Suppressor macrophage treated with lipopolysaccharide for 4 hours (primary cell): ENCODE results near the gene GALNT15.

Source experiments
- DNase-seq: peaks from one replicate; pipeline ENCODE4 v3.0.0-alpha.2; 2020

The GALNT15 gene

DNA sequence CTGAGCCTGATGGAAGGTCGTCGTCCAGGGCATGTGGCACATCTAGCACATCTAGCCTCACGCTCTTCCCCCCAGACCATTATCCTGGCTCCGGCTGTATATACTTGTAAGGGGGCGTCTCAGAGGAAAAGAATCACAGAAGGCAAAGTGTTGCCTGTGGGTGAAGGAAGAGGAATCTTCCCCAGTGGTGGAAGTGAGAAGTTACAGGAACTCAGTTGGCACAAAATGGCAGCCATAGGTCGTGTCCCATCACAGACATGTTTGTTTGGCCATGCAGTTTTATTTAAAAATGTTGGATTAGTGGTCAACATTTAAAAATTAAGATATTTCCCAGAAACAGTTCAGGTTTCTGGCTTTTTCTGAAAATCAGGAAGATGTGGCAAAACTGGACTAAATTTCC is 13.6 kb downstream of the GALNT15 start:
- no peak for DNase-seq

- no peak for DNase-seq
These were observed 14.7 kb downstream of the GALNT15 start for GRCh38 chr3:16189201-16189600.

- no peak for DNase-seq
These were observed 16.2 kb downstream of the GALNT15 start for GRCh38 chr3:16190704-16191103.

GRCh38 chr3:16191591-16191990 is 17.1 kb downstream of the GALNT15 start:
- no peak for DNase-seq

DNA sequence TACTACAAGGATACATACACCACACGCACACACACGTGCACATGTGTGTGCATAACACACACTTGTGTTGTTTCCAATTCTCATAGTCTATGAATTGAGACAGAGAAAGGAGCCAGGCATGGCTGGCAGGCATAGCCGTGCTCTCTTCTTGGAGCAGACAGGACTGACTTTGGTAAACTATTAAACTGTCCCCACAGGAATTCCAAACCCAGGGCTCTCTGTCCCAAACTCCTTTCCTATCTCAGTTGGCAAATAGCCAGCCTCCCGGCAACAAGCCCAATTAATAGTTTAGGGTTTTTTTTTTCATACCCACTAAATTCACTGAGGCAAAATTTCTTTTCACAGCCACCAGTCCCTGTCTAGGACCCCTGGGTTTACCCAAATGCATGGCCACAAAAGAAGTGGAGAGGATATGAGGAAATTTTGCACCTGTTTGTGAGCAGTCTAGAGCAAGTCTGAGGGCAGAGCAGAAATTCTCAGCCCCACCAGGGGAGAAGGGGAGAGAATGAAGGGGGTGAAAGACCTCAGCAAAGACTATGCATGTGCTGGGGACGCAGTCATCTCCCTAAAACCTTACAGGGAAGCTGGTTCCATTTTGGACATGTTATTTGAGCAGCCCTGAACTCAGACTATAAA is 17.8 kb downstream of the GALNT15 start:
- DNase-seq = no peak

DNA sequence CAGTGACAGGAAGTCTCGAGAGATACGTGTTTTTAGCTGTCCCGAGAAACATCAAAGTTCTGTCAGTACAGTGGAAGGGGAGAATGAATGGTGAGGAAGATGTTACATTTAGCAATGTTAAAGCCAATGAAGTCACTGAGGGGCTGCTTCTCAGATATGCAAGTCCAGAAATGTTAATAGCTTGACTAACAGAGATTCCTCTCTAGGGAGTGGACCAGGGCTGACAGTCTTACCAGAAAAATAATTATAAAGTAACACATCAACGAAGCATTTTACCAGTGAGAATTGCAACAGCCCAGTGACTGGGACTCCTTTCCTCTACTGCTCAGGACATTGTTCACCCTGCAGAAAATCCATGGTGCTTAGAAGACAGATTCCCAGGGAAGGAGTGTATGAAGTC is 23.9 kb downstream of the GALNT15 start:
- no peak for DNase-seq

GRCh38 chr3:16199769-16200168 is 25.3 kb downstream of the GALNT15 start:
- no peak for DNase-seq

- no peak for DNase-seq
These were observed 25.9 kb downstream of the GALNT15 start for GRCh38 chr3:16200411-16200810.

DNA sequence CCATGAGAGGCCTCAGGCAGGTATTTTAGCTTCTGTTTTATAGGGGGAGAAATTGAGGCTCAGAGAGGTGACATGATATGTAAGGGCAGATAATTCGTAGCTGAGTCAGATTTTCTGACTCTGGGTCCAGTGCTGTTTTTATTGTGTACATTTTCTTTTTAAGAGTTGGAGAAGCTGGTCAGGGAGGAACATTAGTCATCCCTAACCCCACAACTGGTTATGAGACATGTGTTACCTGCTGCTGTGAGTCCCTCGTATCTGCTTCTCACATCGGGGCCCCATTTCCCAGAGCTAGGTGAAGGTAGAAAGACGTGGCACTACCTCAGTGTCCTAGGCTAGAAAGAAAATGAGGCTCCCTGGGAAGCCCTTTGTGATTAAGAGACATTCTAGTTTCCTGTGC is 28.6 kb downstream of the GALNT15 start:
- no peak for DNase-seq

DNA sequence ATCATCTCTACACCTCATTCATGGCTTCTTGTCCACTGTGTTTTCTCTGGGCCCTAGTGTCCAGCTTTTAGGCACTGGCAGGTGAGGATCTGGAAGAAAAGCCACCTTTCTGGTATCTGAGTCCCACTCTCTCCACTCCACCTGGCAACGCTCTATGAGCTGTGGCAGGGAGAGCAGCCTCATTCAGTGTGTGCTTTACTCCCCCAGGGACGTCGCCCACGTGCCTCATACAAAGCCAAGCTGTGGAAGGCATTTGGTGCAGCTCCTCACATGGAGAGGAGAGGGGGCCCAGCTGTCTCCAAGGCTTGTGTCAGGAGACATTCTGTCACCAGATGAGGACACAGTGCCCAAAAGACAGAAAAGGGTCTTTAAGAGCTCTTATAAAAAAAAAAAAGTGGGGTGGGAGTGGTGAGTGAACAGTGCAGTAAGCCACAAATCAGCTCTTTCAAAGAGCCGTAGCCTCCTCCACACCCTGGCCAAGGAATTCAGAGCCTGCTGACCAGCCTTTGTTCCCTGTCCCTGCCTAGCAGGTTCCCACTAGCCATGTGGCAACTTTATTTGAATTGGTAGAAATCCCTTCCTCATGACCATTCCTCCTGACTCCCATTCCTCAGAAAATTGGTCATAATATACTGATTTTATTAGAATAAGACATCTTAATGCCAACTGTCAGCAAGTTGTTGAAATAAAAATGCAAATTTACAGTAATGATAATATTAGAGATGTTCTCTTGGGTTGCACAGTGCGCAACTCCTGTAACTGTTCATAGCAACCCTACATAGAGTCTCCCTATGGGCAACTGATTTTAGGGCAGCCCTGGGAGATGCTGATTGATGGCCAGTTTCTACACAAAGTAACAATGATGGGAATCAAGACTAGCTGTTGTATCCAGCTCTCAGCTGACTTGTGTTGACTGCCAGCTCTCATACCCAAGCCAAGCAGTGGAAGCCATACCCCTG is 29.5 kb downstream of the GALNT15 start:
- no peak for DNase-seq

GRCh38 chr3:16204751-16205150 is 30.3 kb downstream of the GALNT15 start:
- no peak for DNase-seq

DNA sequence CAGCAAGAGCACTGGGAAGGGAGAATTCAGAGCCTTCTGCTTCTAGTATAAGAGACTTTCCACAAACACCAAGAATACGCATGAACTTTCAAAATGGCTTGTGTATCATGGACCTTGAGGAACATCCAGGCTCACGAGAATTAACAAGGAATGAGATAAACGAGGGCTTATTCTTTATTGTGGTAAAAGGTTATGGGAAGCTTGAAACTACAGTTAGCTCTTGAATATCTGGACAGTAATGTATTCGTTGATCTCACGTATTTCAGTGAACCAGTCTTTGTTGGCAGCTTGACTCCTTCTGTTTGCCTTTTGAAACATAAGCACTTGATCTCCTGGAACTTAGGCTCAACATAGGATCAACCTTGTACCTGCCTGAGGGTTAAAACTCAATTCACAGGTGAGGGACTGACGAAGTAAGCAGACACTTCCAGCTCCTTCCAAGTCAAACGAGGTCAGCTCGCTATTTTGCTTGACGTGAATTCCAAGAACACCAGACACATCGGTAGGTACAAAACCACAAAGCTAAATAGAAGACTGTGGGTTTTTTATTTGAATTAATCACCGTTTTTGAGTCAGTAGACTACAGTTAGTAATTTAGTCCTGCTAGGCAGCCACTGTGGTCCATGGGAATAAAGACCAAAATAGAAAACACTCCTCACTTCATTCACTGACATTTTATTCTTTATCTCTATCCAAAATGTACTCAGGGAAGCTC is 30.8 kb downstream of the GALNT15 start:
- no peak for DNase-seq

DNA sequence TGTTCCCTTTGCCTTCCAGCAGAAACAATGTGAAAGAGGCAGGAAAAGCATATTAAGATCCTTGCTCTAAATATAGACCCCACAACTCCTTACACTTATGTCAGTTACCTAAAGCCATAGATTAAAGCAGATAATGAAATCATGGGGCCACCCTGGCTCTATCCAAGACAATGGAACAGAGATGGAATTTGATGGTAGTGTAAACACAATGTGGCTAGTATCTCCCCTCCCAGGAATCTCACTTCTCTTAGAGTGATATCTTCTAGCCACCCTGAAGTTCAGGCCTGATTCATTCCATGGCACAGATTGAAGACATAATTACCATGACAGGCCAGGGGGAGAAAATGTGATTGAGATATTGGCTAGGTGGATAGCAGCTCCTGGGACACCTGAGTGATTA is 32.6 kb downstream of the GALNT15 start:
- DNase-seq = no peak

GRCh38 chr3:16211176-16211904 is 36.9 kb downstream of the GALNT15 start:
- DNase-seq = no peak

- no peak for DNase-seq
These were observed 39.9 kb downstream of the GALNT15 start for GRCh38 chr3:16214366-16214765.

DNA sequence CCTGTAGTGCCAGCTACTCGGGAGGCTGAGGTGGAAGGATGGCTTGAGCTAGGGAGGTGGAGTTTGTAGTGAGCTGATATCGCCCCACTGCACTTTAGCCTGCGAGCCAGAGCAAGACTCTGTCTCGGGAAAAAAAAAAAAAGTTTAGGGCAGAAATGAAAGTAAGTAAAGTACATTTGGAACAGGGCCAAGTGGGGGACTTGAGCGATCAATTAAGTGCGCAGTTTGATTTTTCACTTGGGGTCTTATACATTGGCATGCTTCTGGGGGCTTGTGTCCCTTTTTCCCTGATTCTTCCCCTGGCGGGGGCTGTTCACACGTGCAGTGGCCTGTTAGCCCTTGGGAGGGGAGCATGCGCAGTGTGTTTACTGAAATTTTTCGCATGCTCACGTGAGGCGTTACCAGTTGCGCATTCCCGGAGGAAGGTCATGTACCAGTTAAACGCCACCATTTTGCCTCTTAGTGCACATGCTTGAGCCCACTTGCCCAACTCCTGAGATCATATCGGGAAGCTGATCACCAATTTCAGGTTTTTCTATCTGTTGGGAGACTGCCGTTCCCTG is 42.0 kb downstream of the GALNT15 start:
- no peak for DNase-seq

- DNase-seq = no peak
These were observed 45.3 kb downstream of the GALNT15 start for GRCh38 chr3:16219777-16220176.

DNA sequence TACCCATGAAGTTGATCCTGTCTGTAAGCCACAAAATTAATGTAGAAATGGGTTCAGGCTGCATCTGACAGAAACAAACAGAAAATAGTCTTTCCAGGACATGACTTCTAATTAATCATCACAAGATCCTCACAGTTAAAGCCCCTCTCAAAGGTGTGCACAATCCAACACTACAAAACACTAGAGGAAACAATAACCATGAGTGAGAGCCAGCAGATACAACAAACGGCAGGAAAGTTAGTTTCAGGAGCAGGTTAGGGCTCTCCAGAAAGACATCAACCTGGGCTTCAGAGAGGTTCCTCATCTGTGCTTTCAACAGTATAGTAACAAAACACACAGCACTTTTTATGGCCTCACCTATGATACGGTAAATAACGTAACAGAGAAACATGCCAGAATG is 47.5 kb downstream of the GALNT15 start:
- no peak for DNase-seq

DNA sequence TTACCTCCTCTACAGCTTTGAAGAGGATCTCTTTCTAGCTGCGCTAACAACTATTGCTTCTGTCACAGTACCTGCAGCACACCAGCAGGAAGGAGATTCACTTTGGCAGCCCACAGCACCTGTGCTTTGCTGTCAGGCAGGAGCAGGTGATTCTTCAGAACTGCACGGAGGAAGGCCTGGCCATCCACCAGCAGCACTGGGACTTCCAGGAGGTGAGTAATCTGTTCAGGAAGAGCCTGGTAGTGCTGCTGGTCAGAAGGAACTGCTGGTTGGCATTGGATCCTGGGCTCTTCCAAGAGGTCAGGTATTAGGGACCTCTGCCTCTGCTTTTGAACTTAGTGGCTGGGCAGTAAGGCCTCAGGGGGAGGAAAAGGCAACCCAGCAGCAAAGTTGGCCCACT is 48.1 kb downstream of the GALNT15 start:
- DNase-seq = no peak

DNA sequence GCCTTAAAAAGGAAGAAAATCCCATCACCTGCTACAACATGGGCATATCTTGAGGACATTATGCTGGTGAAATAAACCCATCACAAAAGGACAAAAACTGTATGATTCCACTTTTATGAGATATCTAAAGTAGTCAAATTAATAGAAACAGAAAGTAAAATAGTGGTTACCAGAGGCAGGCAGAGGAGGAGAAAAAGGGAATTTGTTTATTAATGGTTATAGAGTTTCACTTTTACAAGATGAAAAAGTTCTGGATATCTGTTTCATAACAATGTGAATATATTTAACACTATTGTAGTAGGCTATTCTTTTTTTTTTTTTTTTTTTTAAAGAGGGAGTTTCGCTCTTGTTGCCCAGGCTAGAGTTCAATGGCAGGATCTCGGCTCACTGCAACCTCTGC is 49.8 kb downstream of the GALNT15 start:
- peak; percentile 59 for DNase-seq

- DNase-seq = no peak
These were observed 53.1 kb downstream of the GALNT15 start for GRCh38 chr3:16227566-16227965.

DNA sequence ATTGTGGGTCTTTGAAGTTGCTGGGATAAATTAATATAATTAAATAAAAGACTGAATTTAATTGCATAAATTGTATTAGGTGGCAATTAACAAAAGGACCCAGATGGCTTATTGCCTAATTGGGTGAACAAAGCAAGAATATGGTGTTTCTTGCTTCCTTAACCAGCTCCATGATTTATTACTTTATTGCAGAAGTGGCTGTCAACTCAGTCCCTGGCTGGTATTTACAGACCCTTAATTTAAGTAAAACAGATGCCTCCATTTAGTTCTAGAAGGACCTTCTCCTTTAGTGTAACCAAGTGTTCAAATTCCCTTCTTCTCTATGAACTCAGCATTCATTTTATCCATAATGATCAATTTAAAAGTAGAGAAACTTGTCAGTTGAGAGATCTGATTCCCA is 55.2 kb downstream of the GALNT15 start:
- no peak for DNase-seq

DNA sequence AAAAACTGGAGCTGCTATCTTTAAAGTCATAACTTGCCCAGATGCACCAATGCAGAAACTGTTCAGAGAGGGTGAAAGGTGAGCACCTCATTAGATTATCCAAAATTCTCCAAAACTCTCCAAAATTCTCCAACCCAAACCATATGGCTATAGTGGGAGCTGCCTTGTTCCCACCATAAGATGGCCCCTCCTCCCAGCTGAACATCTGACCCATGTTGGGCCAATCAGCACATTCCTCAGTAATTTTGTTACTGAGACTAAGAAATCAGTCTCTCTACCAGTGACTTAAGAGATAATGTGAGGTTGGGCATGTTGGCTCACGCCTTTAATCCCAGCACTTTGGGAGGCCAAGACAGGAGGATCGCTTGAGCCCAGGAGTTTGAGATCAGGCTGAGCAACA is 57.5 kb downstream of the GALNT15 start:
- DNase-seq = no peak
